Astrocyte (in vitro differentiated cells and primary cell): ENCODE results near the gene PDHA1. TPM values are rescaled to one million over a fixed set of nuclear protein-coding genes. Genes with fewer than 3 reads are reported as not detected.

Source experiments
- DNase-seq: peaks from one replicate; pipeline ENCODE4 v3.0.0-alpha.2; 2010; ENCODE audit warnings: low read depth
- FAIRE-seq: peaks from 2 replicates; lab custom pipeline; 2011; peaks lifted over from hg19 to GRCh38; lab: Jason Lieb, UNC
- H2AFZ ChIP-seq: 2 replicates; pipeline ENCODE4 v1.6.0; 2012; ENCODE audit warnings: low read depth, low read length, inconsistent platforms
- H3K27ac ChIP-seq: 2 replicates; pipeline ENCODE4 v1.5.1; 2011; ENCODE audit warnings: low read depth, low read length, inconsistent platforms
- H3K27me3 ChIP-seq: 2 replicates; pipeline ENCODE4 v1.6.0; 2011; ENCODE audit warnings: low read length, inconsistent platforms; ENCODE audit not compliant: insufficient read depth
- H3K36me3 ChIP-seq: 2 replicates; pipeline ENCODE4 v1.5.1; 2011; ENCODE audit warnings: low read length, inconsistent platforms; ENCODE audit not compliant: insufficient read depth
- H3K4me1 ChIP-seq: 2 replicates; pipeline ENCODE4 v1.5.1; 2011; ENCODE audit warnings: low read length, inconsistent platforms; ENCODE audit not compliant: insufficient read depth
- H3K4me2 ChIP-seq: 2 replicates; pipeline ENCODE4 v1.6.0; 2012; ENCODE audit warnings: low read length, inconsistent platforms
- H3K4me3 ChIP-seq: 2 replicates; pipeline ENCODE4 v1.5.1; 2011; ENCODE audit warnings: low read depth, mild to moderate bottlenecking, low read length, inconsistent platforms; ENCODE audit not compliant: insufficient read depth
- H3K79me2 ChIP-seq: 2 replicates; pipeline ENCODE4 v1.6.0; 2012; ENCODE audit warnings: mild to moderate bottlenecking, low read length, inconsistent platforms; ENCODE audit not compliant: insufficient read depth
- H3K9ac ChIP-seq: 2 replicates; pipeline ENCODE4 v1.6.0; 2012; ENCODE audit warnings: mild to moderate bottlenecking, low read length, inconsistent platforms
- H3K9me3 ChIP-seq: 2 replicates; pipeline ENCODE4 v1.5.1; 2012; ENCODE audit warnings: low read depth, mild to moderate bottlenecking, low read length, inconsistent platforms; ENCODE audit not compliant: insufficient read depth
- H4K20me1 ChIP-seq: 2 replicates; pipeline ENCODE4 v1.6.0; 2012; ENCODE audit warnings: low read length, inconsistent platforms; ENCODE audit not compliant: insufficient read depth
- H3K27ac Mint-ChIP-seq: one replicate; pipeline ENCODE4 v1.8.0; 2021; ENCODE audit warnings: mild to moderate bottlenecking, mixed read lengths; ENCODE audit not compliant: unreplicated experiment
- H3K27me3 Mint-ChIP-seq: one replicate; pipeline ENCODE4 v1.8.0; 2021; ENCODE audit warnings: low read depth, mixed read lengths; ENCODE audit not compliant: unreplicated experiment
- H3K36me3 Mint-ChIP-seq: one replicate; pipeline ENCODE4 v1.8.0; 2021; ENCODE audit warnings: low read depth, mixed read lengths; ENCODE audit not compliant: unreplicated experiment
- H3K4me1 Mint-ChIP-seq: one replicate; pipeline ENCODE4 v1.8.0; 2021; ENCODE audit warnings: low read depth, mixed read lengths; ENCODE audit not compliant: unreplicated experiment
- H3K4me3 Mint-ChIP-seq: one replicate; pipeline ENCODE4 v1.8.0; 2021; ENCODE audit warnings: mild to moderate bottlenecking, moderate library complexity, mixed read lengths; ENCODE audit not compliant: unreplicated experiment
- H3K9me3 Mint-ChIP-seq: one replicate; pipeline ENCODE4 v1.8.0; 2021; ENCODE audit warnings: mild to moderate bottlenecking, mixed read lengths; ENCODE audit not compliant: unreplicated experiment
- EZH2 ChIP-seq: IDR thresholded peaks from 2 replicates; pipeline ENCODE4 v1.6.1; 2012; ENCODE audit warnings: mild to moderate bottlenecking, low read length, inconsistent platforms; ENCODE audit not compliant: insufficient read depth
- total RNA-seq: library from RNA; stranded (reverse); gene quantifications from 2 replicates; pipeline ENCODE4 v1.2.1, GENCODE V29; 2021
- TF ChIP-seq, protein P1 (sequence below): IDR thresholded peaks from 2 replicates; pipeline ENCODE4 v1.5.1; 2011; ENCODE audit warnings: low read depth, mild to moderate bottlenecking, inconsistent platforms, low read length, moderate library complexity; ENCODE audit not compliant: insufficient read depth

PDHA1 gene
- total RNA-seq, 1 donor from 2014 or later, result 163 TPM

DNA sequence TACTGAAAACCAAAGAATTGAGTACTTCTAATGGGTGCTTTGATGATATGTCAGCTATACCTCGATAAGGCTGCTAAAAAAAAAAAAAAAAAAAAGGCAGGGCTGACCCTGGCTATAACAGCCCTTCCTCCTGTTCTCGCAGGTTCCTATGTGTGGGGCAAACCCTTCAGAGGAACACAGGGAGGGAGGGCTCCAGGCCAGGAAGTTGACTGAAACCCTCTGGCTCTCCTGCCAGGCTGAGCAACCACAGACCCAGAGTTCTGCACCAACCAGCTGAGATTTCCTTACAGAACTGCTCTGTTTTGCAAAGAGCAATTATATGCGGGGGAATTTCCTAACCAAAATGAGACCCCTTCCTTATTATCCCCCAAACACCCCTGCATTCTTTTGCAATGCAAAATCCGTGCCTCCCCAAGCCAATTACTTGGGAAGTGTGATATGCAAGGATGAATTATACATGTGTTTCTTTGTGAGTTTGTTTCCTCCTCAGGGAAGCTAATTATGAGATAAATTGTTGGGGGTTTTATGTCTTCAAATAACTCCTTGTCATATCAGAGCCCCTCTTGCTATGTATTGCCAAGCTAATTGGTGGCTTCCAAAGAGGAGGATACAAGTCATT lies 45.6 kb downstream of the PDHA1 start:
- DNase-seq, result no peak
- H3K27ac ChIP-seq, result no peak overlapping the region
- H3K9me3 Mint-ChIP-seq, result no peaks in the 10 kb centered on the region
- H3K27me3 ChIP-seq, result no peaks in the 10 kb centered on the region
- H3K9me3 ChIP-seq, result no peaks in the 10 kb centered on the region
- no peaks in the 10 kb centered on the region for H3K36me3 Mint-ChIP-seq
- H3K4me2 ChIP-seq, result no peak overlapping the region
- H3K4me3 ChIP-seq, result no peak overlapping the region
- no peak overlapping the region for H3K9ac ChIP-seq
- no peak overlapping the region for H3K27ac Mint-ChIP-seq
- TF ChIP-seq EZH2, result no peak
- TF ChIP-seq, protein P1, sequence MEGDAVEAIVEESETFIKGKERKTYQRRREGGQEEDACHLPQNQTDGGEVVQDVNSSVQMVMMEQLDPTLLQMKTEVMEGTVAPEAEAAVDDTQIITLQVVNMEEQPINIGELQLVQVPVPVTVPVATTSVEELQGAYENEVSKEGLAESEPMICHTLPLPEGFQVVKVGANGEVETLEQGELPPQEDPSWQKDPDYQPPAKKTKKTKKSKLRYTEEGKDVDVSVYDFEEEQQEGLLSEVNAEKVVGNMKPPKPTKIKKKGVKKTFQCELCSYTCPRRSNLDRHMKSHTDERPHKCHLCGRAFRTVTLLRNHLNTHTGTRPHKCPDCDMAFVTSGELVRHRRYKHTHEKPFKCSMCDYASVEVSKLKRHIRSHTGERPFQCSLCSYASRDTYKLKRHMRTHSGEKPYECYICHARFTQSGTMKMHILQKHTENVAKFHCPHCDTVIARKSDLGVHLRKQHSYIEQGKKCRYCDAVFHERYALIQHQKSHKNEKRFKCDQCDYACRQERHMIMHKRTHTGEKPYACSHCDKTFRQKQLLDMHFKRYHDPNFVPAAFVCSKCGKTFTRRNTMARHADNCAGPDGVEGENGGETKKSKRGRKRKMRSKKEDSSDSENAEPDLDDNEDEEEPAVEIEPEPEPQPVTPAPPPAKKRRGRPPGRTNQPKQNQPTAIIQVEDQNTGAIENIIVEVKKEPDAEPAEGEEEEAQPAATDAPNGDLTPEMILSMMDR, result no peak
- H3K79me2 ChIP-seq, result no peaks in the 10 kb centered on the region
- H2AFZ ChIP-seq, result no peak overlapping the region
- no peaks in the 10 kb centered on the region for H3K36me3 ChIP-seq
- H3K4me1 ChIP-seq, result no peaks in the 10 kb centered on the region
- no peak overlapping the region for H3K4me3 Mint-ChIP-seq
- H4K20me1 ChIP-seq, result no peaks in the 10 kb centered on the region
- no peaks in the 10 kb centered on the region for H3K4me1 Mint-ChIP-seq
- no peaks in the 10 kb centered on the region for H3K27me3 Mint-ChIP-seq
- no peak for FAIRE-seq

DNA sequence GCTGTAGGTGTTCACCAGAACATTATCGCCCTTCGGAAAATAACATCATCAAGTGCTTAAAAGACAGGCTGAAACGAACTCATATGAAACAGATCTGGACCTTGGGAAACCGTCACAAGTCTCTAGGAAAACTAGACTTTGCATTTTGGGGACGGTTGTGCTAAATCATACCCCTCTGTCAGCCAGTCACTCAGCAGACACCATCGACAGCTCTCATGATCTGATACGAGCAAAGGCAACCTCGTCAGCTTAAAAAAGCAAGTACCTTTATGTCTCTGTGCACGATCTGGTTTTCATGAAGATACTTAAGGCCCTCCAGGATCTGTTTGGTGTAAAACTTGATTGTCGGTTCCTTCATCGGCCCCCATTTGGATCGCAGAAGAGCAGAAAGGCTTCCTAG lies 48.4 kb downstream of the PDHA1 start:
- Histone ChIP-seq H3K9ac (no peak overlapping the region), H3K4me1 (no peaks in the 10 kb centered on the region), H2AFZ (no peak overlapping the region), H3K79me2 (no peaks in the 10 kb centered on the region), H3K9me3 (no peaks in the 10 kb centered on the region), H3K36me3 (no peaks in the 10 kb centered on the region), H3K4me3 (no peak overlapping the region), H3K4me2 (no peak overlapping the region), H3K27me3 (no peaks in the 10 kb centered on the region), H4K20me1 (no peaks in the 10 kb centered on the region), H3K27ac (no peak overlapping the region)
- Mint-ChIP-seq H3K27ac (no peak overlapping the region), H3K4me3 (no peak overlapping the region), H3K27me3 (no peaks in the 10 kb centered on the region), H3K9me3 (no peaks in the 10 kb centered on the region), H3K4me1 (no peaks in the 10 kb centered on the region), H3K36me3 (no peaks in the 10 kb centered on the region)
- DNase-seq, result no peak
- no peak for TF ChIP-seq EZH2
- TF ChIP-seq, protein P1, result no peak
- no peak for FAIRE-seq

DNA sequence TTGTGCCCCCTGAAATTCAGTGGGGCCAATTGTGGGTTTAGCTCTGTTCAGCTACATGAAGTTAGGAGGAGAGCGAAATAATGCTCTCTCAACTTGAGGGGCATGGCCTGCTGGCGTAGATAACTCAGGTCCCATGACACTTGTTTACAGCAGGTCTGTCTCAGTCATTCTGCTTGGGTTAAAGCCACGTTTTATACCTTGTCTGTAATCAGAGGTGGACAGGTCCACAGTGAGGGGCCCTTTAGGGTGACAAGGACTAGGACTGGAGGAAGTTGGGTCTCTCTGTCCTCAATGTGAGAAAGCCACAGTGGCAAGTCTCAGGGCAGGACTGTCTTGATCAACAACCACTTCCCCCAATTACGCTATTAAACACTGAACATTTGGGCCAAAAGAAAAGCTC lies 49.0 kb downstream of the PDHA1 start:
- no peak overlapping the region for H3K4me3 ChIP-seq
- no peak overlapping the region for H2AFZ ChIP-seq
- H4K20me1 ChIP-seq, result no peaks in the 10 kb centered on the region
- H3K27me3 ChIP-seq, result no peaks in the 10 kb centered on the region
- H3K4me1 ChIP-seq, result no peaks in the 10 kb centered on the region
- Mint-ChIP-seq H3K36me3 (no peaks in the 10 kb centered on the region), H3K4me3 (no peak overlapping the region), H3K27ac (no peak overlapping the region), H3K9me3 (no peaks in the 10 kb centered on the region), H3K4me1 (no peaks in the 10 kb centered on the region), H3K27me3 (no peaks in the 10 kb centered on the region)
- no peaks in the 10 kb centered on the region for H3K9me3 ChIP-seq
- H3K9ac ChIP-seq, result no peak overlapping the region
- no peak overlapping the region for H3K4me2 ChIP-seq
- H3K36me3 ChIP-seq, result no peaks in the 10 kb centered on the region
- no peaks in the 10 kb centered on the region for H3K79me2 ChIP-seq
- TF ChIP-seq, protein P1, result no peak
- no peak for TF ChIP-seq EZH2
- DNase-seq, result no peak
- FAIRE-seq, result peak; percentile 85
- no peak overlapping the region for H3K27ac ChIP-seq
